SK-N-SH treated with all-trans-retinoic acid at 6 μM for 48 hours (cell line): ENCODE measurements around the gene NFATC4.

Experiments used
- ATAC-seq: fragments of 200-7000 bp; cut with Tn5 transposase; 3 replicates; pipeline ENCODE4 v1.9.1; 2020; ENCODE audit warnings: mild to moderate bottlenecking, moderate library complexity
- ARNTL ChIP-seq: fragments of 450-650 bp; formaldehyde crosslinking; IDR thresholded peaks from 2 replicates; pipeline ENCODE4 v1.5.0; 2020; ENCODE audit warnings: low read depth, mild to moderate bottlenecking, moderate library complexity, borderline replicate concordance
- BACH2 ChIP-seq: fragments of 250-450 bp; sonication (Bioruptor Pico); IDR thresholded peaks from 2 replicates; pipeline ENCODE4 v1.9.0; 2021; ENCODE audit warnings: mild to moderate bottlenecking, borderline replicate concordance
- CREB5 ChIP-seq: fragments of 250-450 bp; sonication (Bioruptor Pico); IDR thresholded peaks from 2 replicates; pipeline ENCODE4 v1.5.1; 2020; ENCODE audit warnings: low read depth, mild to moderate bottlenecking, moderate library complexity
- CSRNP3 ChIP-seq: fragments of 250-450 bp; sonication (Bioruptor Pico); IDR thresholded peaks from 2 replicates; pipeline ENCODE4 v1.5.1; 2021; ENCODE audit warnings: mild to moderate bottlenecking, moderate library complexity
- GLIS3 ChIP-seq: fragments of 250-450 bp; sonication (Bioruptor Pico); IDR thresholded peaks from 2 replicates; pipeline ENCODE4 v1.5.0; 2020; ENCODE audit warnings: mild to moderate bottlenecking, moderate library complexity
- ISL1 ChIP-seq: fragments of 250-450 bp; sonication (Bioruptor Pico); IDR thresholded peaks from 2 replicates; pipeline ENCODE4 v2.1.2; 2022; ENCODE audit warnings: mild to moderate bottlenecking, moderate library complexity
- OSR1 ChIP-seq: fragments of 250-450 bp; sonication (Bioruptor Pico); IDR thresholded peaks from 2 replicates; pipeline ENCODE4 v1.8.0; 2022; ENCODE audit warnings: moderate library complexity, mild to moderate bottlenecking, inconsistent platforms
- PATZ1 ChIP-seq: fragments of 250-450 bp; sonication (Bioruptor Pico); IDR thresholded peaks from 2 replicates; pipeline ENCODE4 v1.8.0; 2020; ENCODE audit warnings: mild to moderate bottlenecking, moderate library complexity, borderline replicate concordance
- POU6F1 ChIP-seq: fragments of 250-450 bp; sonication (Bioruptor Pico); IDR thresholded peaks from 2 replicates; pipeline ENCODE4 v1.8.0; 2021; ENCODE audit warnings: low read depth, mild to moderate bottlenecking, moderate library complexity, borderline replicate concordance
- PPARA ChIP-seq: fragments of 250-450 bp; sonication (Bioruptor Pico); IDR thresholded peaks from 2 replicates; pipeline ENCODE4 v1.5.0; 2020; ENCODE audit warnings: mild to moderate bottlenecking, borderline replicate concordance
- RARB ChIP-seq: fragments of 250-450 bp; sonication (Bioruptor Pico); IDR thresholded peaks from 2 replicates; pipeline ENCODE4 v1.8.0; 2021; ENCODE audit warnings: mild to moderate bottlenecking, moderate library complexity
- SNAI2 ChIP-seq: fragments of 250-450 bp; sonication (Bioruptor Pico); IDR thresholded peaks from 2 replicates; pipeline ENCODE4 v1.5.0; 2020; ENCODE audit warnings: mild to moderate bottlenecking, moderate library complexity
- TCF4 ChIP-seq: fragments of 250-450 bp; sonication (Bioruptor Pico); IDR thresholded peaks from 2 replicates; pipeline ENCODE4 v1.8.0; 2021; ENCODE audit warnings: mild to moderate bottlenecking, moderate library complexity, borderline replicate concordance
- ZC3H10 ChIP-seq: fragments of 250-450 bp; sonication (Bioruptor Pico); IDR thresholded peaks from 2 replicates; pipeline ENCODE4 v1.5.1; 2021; ENCODE audit warnings: mild to moderate bottlenecking, moderate library complexity
- ZFP3 ChIP-seq: fragments of 250-450 bp; sonication (Bioruptor Pico); IDR thresholded peaks from 2 replicates; pipeline ENCODE4 v1.5.0; 2020; ENCODE audit warnings: mild to moderate bottlenecking, moderate library complexity
- ZFP30 ChIP-seq: fragments of 450-650 bp; formaldehyde crosslinking; IDR thresholded peaks from 2 replicates; pipeline ENCODE4 v1.5.0; 2022; ENCODE audit warnings: mild to moderate bottlenecking, moderate library complexity
- ZNF565 ChIP-seq: fragments of 450-650 bp; formaldehyde crosslinking; conservative IDR thresholded peaks from 2 replicates; pipeline ENCODE4 v1.5.0; 2020; ENCODE audit warnings: low read depth, mild to moderate bottlenecking, moderate library complexity
- ZNF70 ChIP-seq: fragments of 450-650 bp; formaldehyde crosslinking; IDR thresholded peaks from 2 replicates; pipeline ENCODE4 v1.5.0; 2020; ENCODE audit warnings: mild to moderate bottlenecking, moderate library complexity

Gene NFATC4

GRCh38 chr14:24415421-24416253 lies 47.7 kb downstream of the NFATC4 start:
- ATAC-seq = no peak
- no peak for TF ChIP-seq GLIS3 (CRISPR knock-in tag)
- no peak for TF ChIP-seq ISL1 (CRISPR knock-in tag)
- TF ChIP-seq PPARA = no peak
- TF ChIP-seq CREB5 = no peak
- TF ChIP-seq SNAI2 (CRISPR knock-in tag) = no peak
- TF ChIP-seq ZC3H10 (CRISPR knock-in tag) = no peak
- TF ChIP-seq POU6F1 (CRISPR knock-in tag) = no peak
- TF ChIP-seq ZFP30 (CRISPR knock-in tag) = no peak
- no peak for TF ChIP-seq OSR1
- TF ChIP-seq RARB (CRISPR knock-in tag) = no peak
- no peak for TF ChIP-seq CSRNP3
- TF ChIP-seq BACH2 = no peak
- TF ChIP-seq, all 23 proteins: peak for 0

- no peak for ATAC-seq
- no peak for TF ChIP-seq BACH2
- TF ChIP-seq PPARA = no peak
- no peak for TF ChIP-seq ZNF70 (CRISPR knock-in tag)
- no peak for TF ChIP-seq ZFP3 (CRISPR knock-in tag)
- TF ChIP-seq RARB (CRISPR knock-in tag) = no peak
- no peak for TF ChIP-seq CREB5
- TF ChIP-seq, all 23 proteins: peak for 0
Observed at GRCh38 chr14:24416254-24416931, 48.4 kb downstream of the NFATC4 start.

- no peak for TF ChIP-seq CSRNP3
- no peak for TF ChIP-seq SNAI2 (CRISPR knock-in tag)
- TF ChIP-seq BACH2 = no peak
- TF ChIP-seq ZNF565 = no peak
- no peak for TF ChIP-seq ARNTL (CRISPR knock-in tag)
- no peak for TF ChIP-seq ZC3H10 (CRISPR knock-in tag)
- TF ChIP-seq PATZ1 (CRISPR knock-in tag) = no peak
- no peak for TF ChIP-seq TCF4 (CRISPR knock-in tag)
- no peak for ATAC-seq
Observed at GRCh38 chr14:24416932-24417619, 49.1 kb downstream of the NFATC4 start.
